GM13977 (cell line): Measurements from ENCODE around the gene MYH7.
A peak's percentile ranks its signal among the peaks of the same experiment; 100 is the strongest.

Experiments used
- DNase-seq: peaks from one replicate; pipeline ENCODE4 v3.0.0; 2012; ENCODE audit warnings: low spot score
- in situ Hi-C: fragments of 300-500 bp; cut with MboI; formaldehyde crosslinking; loops from one replicate; pipeline ENCODE4 v1.12.0; 2022; ENCODE audit warnings: low sequenced_read_pairs, low pct_unique_long_range_greater_than_20kb, mixed read lengths, inconsistent platforms; ENCODE audit not compliant: unreplicated experiment
- TF ChIP-seq, protein P1 (sequence below): IDR thresholded peaks from 2 replicates; pipeline ENCODE4 v1.5.1; 2012; ENCODE audit warnings: mild to moderate bottlenecking, control low read depth; ENCODE audit not compliant: insufficient read depth; ENCODE audit errors: extremely low read depth, missing control alignments

MYH7 gene

DNA sequence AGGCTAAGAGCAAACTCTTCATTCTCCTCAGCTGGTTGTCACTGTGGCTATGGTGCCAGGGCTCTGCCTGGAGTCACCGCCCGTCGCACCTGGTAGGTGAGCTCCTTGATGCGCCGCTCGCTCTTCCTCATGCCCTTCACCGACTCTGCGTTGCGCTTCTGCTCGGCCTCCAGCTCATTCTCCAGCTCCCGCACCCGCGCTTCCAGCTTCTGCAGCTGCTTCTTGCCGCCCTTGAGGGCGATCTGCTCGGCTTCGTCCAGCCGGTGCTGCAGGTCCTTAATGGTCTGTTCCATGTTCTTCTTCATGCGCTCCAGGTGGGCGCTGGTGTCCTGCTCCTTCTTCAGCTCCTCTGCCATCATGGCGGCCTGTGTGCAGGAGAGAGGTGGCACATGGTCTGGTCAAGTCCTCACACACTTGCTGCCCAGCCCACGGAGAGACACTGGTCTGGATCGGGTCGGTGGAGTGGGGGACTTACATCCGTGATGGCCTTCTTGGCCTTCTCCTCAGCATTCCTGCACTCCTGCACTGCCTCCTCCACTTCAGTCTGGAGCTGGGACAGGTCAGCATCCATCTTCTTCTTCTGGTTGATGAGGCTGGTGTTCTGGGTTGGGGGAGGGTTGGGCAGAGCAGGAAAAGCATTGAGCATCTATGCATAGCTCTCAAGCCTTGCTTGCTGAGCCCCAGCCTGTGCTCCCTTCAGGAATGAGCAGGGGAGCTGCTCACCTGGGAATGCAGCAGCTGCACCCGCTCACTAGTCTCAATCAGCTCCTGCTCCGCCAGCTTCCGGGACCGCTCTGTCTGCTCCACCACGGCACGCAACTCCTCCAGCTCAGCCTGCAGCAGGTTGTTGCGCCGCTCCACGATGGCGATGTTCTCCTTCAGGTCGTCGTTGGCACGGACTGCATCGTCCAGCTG lies 20.3 kb downstream of the MYH7 start:
- no peak for DNase-seq
- in situ Hi-C loops, result no loop called here
- TF ChIP-seq, protein P1, sequence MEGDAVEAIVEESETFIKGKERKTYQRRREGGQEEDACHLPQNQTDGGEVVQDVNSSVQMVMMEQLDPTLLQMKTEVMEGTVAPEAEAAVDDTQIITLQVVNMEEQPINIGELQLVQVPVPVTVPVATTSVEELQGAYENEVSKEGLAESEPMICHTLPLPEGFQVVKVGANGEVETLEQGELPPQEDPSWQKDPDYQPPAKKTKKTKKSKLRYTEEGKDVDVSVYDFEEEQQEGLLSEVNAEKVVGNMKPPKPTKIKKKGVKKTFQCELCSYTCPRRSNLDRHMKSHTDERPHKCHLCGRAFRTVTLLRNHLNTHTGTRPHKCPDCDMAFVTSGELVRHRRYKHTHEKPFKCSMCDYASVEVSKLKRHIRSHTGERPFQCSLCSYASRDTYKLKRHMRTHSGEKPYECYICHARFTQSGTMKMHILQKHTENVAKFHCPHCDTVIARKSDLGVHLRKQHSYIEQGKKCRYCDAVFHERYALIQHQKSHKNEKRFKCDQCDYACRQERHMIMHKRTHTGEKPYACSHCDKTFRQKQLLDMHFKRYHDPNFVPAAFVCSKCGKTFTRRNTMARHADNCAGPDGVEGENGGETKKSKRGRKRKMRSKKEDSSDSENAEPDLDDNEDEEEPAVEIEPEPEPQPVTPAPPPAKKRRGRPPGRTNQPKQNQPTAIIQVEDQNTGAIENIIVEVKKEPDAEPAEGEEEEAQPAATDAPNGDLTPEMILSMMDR, result no peak

GRCh38 chr14:23414254-23414653 lies 21.2 kb downstream of the MYH7 start:
- no peak for DNase-seq
- TF ChIP-seq, protein P1, result no peak
- in situ Hi-C loops, result no loop called here

- DNase-seq, result no peak
- TF ChIP-seq, protein P1, result no peak
- in situ Hi-C loops, result no loop called here
Observed at GRCh38 chr14:23413681-23414080, 21.8 kb downstream of the MYH7 start.

DNA sequence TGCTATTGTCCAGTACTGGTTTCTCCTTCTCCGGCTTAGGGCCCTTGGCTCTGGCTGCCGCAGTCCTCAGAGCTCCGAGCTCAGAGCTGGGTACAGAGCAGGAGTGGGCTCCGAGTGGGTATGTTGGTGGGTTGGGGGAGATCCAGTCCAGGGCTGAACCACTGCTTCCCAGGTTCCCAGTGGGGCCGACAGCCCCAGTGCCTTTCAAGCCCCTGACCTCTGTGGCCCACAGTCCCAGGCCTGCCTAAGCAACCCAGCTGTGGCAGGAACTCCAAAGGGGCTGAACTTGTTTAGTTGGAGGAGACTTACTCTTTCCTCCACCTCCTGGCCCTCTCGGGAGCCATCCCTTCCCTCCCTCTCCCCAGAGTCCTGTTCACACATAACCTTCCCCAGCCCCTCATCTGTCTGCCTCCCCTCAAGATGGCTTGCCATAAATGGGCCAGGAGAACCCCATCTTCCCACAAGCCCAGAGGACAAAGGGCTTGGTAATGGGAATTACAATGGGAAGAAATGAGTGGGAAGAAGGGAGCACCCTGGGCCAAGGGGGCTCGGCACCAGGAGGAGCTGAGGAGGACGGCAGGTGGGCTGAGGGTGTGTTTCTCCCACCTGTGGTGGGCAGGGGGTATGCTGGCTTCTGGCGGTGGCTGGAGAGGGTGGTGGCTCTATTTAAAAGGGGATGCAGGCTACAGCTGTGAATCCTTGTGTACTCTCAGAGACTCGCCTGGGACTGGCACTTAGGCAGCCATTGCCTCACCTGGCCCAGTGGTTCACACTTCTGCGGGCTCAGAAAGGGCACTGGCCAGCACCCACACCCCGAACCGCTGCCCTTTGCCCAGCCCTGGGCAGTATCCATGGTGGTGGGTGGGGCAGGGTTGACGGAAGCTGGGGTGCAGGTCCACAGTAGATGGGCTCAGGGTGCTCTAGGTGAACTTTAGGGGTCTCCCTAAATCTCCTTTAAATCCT lies 23.6 kb downstream of the MYH7 start:
- TF ChIP-seq, protein P1, result no peak
- DNase-seq, result no peak
- in situ Hi-C loops, result no loop called here

GRCh38 chr14:23409966-23410635 lies 25.4 kb downstream of the MYH7 start:
- TF ChIP-seq, protein P1, result no peak
- DNase-seq, result no peak
- in situ Hi-C loops, result no loop called here

- TF ChIP-seq, protein P1, result no peak
- peak; percentile 58 for DNase-seq
- in situ Hi-C loops, result no loop called here
Observed at GRCh38 chr14:23409475-23409874, 26.0 kb downstream of the MYH7 start.
